Thyroid gland (tissue), 4 donors: ENCODE measurements around the gene ZNF668. TPM values are rescaled to one million over a fixed set of nuclear protein-coding genes. Genes with fewer than 3 reads are reported as not detected.

Source experiments
- DNase-seq, 2 donors: peaks; one replicate each; pipeline ENCODE4 v3.0.0-alpha.2; 2019
- H3K27ac ChIP-seq, 3 donors: fragments of 200-600 bp; sonication (generic); 1 replicate in 2 of 3; 2 replicates in 1 of 3; pipeline ENCODE4 v1.5.1; 2016 to 2019; ENCODE audit warnings: mild to moderate bottlenecking in 1 of 3, moderate library complexity in 1 of 3
- H3K27me3 ChIP-seq: fragments of 200-600 bp; sonication (generic); one replicate; pipeline ENCODE4 v1.5.1; 2019
- H3K36me3 ChIP-seq, 2 donors: fragments of 200-600 bp; sonication (generic); one replicate each; pipeline ENCODE4 v1.5.1; 2016 to 2019
- H3K4me1 ChIP-seq, 2 donors: fragments of 200-600 bp; sonication (generic); one replicate each; pipeline ENCODE4 v1.5.1; 2017 to 2019
- H3K4me3 ChIP-seq, 3 donors: fragments of 200-600 bp; sonication (generic); replicated peaks in 1 of 3; 1 replicate in 2 of 3; 2 replicates in 1 of 3; pipeline ENCODE4 v1.5.1; 2016; ENCODE audit warnings: mild to moderate bottlenecking in 1 of 3
- H3K9me3 ChIP-seq: fragments of 200-600 bp; sonication (generic); one replicate; pipeline ENCODE4 v1.5.1; 2017
- POLR2A ChIP-seq, 2 donors: fragments of 450-650 bp; IDR thresholded peaks; one replicate each; pipeline ENCODE4 v1.6.1; 2017; ENCODE audit warnings: antibody characterized with exemption in 2 of 2, mild to moderate bottlenecking in 2 of 2, moderate library complexity in 1 of 2
- WGBS, 2 donors: methylation state at CpG; one replicate each; pipeline ENCODE4 v1.1.5; 2017; 5-methylcytosine and 5-hydroxymethylcytosine counted together
- intact Hi-C: fragments of 100-400 bp; cut with DNase I; formaldehyde crosslinking; loops from one replicate; pipeline ENCODE4 v1.15.1; 2023
- total RNA-seq, 4 donors: library from RNA; depleted of rRNA; stranded (reverse); fragments of >200 nt; gene quantifications; one replicate each; pipeline ENCODE4 v1.2.3, GENCODE V29; 2016
- TF ChIP-seq, protein P1 (sequence below), 6 experiments: fragments of 200-600 bp in 3 of 6; fragments of 450-650 bp in 3 of 6; sonication (generic) in 3 of 6; IDR thresholded peaks; one replicate each; pipeline ENCODE4 v1.5.1; 2016 to 2019; ENCODE audit warnings: antibody characterized with exemption in 6 of 6, mild to moderate bottlenecking in 2 of 6, inconsistent platforms in 1 of 6, moderate library complexity in 1 of 6

Gene ZNF668
- total RNA-seq, 4 donors from 2014 or later, result 9.0 to 15.2 (median 11.9) TPM

GRCh38 chr16:31071861-31072260 lies 2.2 kb downstream of the ZNF668 start:
- no peak for DNase-seq
- 45 to 46% methylated on average over 4 of the region's 4 CpGs for WGBS, 2 donors
- intact Hi-C loops, result no loop called here
- TF ChIP-seq, protein P1, sequence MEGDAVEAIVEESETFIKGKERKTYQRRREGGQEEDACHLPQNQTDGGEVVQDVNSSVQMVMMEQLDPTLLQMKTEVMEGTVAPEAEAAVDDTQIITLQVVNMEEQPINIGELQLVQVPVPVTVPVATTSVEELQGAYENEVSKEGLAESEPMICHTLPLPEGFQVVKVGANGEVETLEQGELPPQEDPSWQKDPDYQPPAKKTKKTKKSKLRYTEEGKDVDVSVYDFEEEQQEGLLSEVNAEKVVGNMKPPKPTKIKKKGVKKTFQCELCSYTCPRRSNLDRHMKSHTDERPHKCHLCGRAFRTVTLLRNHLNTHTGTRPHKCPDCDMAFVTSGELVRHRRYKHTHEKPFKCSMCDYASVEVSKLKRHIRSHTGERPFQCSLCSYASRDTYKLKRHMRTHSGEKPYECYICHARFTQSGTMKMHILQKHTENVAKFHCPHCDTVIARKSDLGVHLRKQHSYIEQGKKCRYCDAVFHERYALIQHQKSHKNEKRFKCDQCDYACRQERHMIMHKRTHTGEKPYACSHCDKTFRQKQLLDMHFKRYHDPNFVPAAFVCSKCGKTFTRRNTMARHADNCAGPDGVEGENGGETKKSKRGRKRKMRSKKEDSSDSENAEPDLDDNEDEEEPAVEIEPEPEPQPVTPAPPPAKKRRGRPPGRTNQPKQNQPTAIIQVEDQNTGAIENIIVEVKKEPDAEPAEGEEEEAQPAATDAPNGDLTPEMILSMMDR (IDR thresholded peaks at IDR 0.05), result no peak
- no peak for TF ChIP-seq POLR2A (IDR thresholded peaks at IDR 0.05)
- H3K9me3 ChIP-seq, result no peaks in the 10 kb centered on the region
- no peak overlapping the region for H3K4me3 ChIP-seq
- peaks cover 2 to 6% of the 10 kb centered on the region in 2 donors for H3K36me3 ChIP-seq
- peaks cover 19 to 24% of the 10 kb centered on the region in 2 donors for H3K4me1 ChIP-seq
- H3K27ac ChIP-seq, result no peak overlapping the region
- no peaks in the 10 kb centered on the region for H3K27me3 ChIP-seq

- no peaks in the 10 kb centered on the region for H3K9me3 ChIP-seq
- no peak overlapping the region for H3K4me3 ChIP-seq
- no peaks in the 10 kb centered on the region for H3K27me3 ChIP-seq
- no peak overlapping the region for H3K27ac ChIP-seq
- peaks cover 5 to 7% of the 10 kb centered on the region in 2 donors for H3K4me1 ChIP-seq
- 89 to 93% methylated on average over 3 of the region's 3 CpGs for WGBS, 2 donors
- peaks cover 6 to 8% of the 10 kb centered on the region in 2 donors for H3K36me3 ChIP-seq
- TF ChIP-seq, protein P1 (IDR thresholded peaks at IDR 0.05), result no peak
- no peak for TF ChIP-seq POLR2A (IDR thresholded peaks at IDR 0.05)
- intact Hi-C loops, result no loop called here
- no peak for DNase-seq
These were observed 6.7 kb downstream of the ZNF668 start for GRCh38 chr16:31067342-31067741.

DNA sequence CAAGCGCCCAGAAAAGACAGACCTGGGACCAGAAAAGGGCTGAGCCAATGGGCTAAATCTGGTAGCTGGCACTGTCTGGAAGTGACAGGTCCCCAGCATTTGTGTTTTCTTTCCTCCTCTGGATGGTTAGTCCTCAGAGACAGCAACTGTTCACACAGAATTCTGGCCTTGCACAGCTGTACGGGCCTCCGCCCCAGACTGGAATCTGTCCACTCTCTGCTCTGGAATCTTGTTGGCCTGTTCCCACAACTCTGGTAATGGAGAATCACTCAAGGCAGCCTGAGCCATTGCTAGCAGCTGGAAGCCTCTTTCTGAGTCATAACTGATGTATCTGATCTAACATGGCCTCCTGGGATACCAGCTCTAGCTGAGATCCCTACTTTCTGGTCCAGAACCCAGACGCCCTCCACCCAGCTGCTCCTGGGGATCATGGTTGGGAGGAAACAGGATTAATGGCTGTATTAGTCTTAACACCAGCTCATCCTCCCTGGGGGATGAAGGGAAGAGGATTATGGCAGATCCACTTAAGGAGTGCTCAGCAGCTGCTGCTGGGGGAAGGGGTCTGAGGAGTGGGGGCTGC lies 9.1 kb downstream of the ZNF668 start:
- no peaks in the 10 kb centered on the region for H3K4me1 ChIP-seq
- no peaks in the 10 kb centered on the region for H3K9me3 ChIP-seq
- no peak overlapping the region for H3K4me3 ChIP-seq
- no peak for DNase-seq
- no peaks in the 10 kb centered on the region for H3K27me3 ChIP-seq
- H3K27ac ChIP-seq, result no peak overlapping the region
- TF ChIP-seq POLR2A (IDR thresholded peaks at IDR 0.05), result no peak
- TF ChIP-seq, protein P1 (IDR thresholded peaks at IDR 0.05), result no peak
- WGBS, 2 donors, result 72 to 80% methylated on average over 4 of the region's 4 CpGs
- intact Hi-C loops, result no loop called here
- H3K36me3 ChIP-seq, result peaks cover 15 to 23% of the 10 kb centered on the region in 2 donors

GRCh38 chr16:31063843-31064611 lies 10.0 kb downstream of the ZNF668 start:
- 93 to 95% methylated on average over 54 to 56 of the region's 56 CpGs for WGBS, 2 donors
- Histone ChIP-seq H3K27ac (peak overlapping the region in 1 of 3 donors; percentile 24), H3K27me3 (no peaks in the 10 kb centered on the region), H3K4me3 (no peak overlapping the region), H3K9me3 (no peaks in the 10 kb centered on the region), H3K36me3 (peaks cover 15 to 23% of the 10 kb centered on the region in 2 donors), H3K4me1 (no peaks in the 10 kb centered on the region)
- no peak for DNase-seq
- TF ChIP-seq POLR2A (IDR thresholded peaks at IDR 0.05), result no peak
- TF ChIP-seq, protein P1 (IDR thresholded peaks at IDR 0.05), result no peak
- intact Hi-C loops, result no loop called here

DNA sequence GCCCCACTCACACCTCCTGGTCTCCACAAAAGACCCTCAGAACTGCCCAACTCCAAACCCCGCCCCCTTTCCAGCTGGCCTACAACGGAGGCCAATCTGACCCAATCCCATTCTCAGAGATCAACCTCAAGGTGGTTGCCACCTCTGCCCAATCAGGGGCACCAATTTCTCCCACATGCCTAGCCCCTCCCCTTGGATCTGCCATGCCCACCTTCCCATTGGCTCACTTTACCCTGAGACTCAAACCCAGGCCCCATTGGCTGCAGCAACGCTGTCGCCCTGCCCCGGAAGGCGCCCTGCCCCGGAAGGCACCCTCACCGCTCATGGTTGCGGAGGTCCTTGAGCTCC lies 10.6 kb downstream of the ZNF668 start:
- Histone ChIP-seq H3K27me3 (no peaks in the 10 kb centered on the region), H3K36me3 (peaks cover 15 to 23% of the 10 kb centered on the region in 2 donors), H3K4me1 (no peaks in the 10 kb centered on the region), H3K9me3 (no peaks in the 10 kb centered on the region), H3K27ac (no peak overlapping the region), H3K4me3 (no peak overlapping the region)
- intact Hi-C loops, result no loop called here
- WGBS, 2 donors, result 97% methylated on average over 9 of the region's 9 CpGs
- TF ChIP-seq, protein P1 (IDR thresholded peaks at IDR 0.05), result no peak
- TF ChIP-seq POLR2A (IDR thresholded peaks at IDR 0.05), result no peak
- DNase-seq, result no peak
